Body of pancreas (tissue), 4 donors: Measurements from ENCODE around the gene C12orf57. TPM values are rescaled to one million over a fixed set of nuclear protein-coding genes. Genes with fewer than 3 reads are reported as not detected.
A peak's percentile ranks its signal among the peaks of the same experiment; 100 is the strongest.

Experiments used
- ATAC-seq: fragments of 150-250 bp; one replicate; pipeline ENCODE4 v1.9.1; 2016
- DNase-seq, 4 donors: peaks; one replicate each; pipeline ENCODE4 v3.0.0-alpha.2; 2019
- H3K27ac ChIP-seq, 4 donors: fragments of 200-600 bp; sonication (generic); 1 replicate in 3 of 4; 2 replicates in 1 of 4; pipeline versions ENCODE4 v1.5.1 to v1.6.1; 2016 to 2019; ENCODE audit warnings: mild to moderate bottlenecking in 1 of 4, mixed read lengths in 1 of 4, moderate library complexity in 1 of 4
- H3K27me3 ChIP-seq, 2 donors: fragments of 200-600 bp; sonication (generic); one replicate each; pipeline ENCODE4 v1.6.0; 2016; ENCODE audit warnings: mild to moderate bottlenecking in 1 of 2
- H3K36me3 ChIP-seq, 2 donors: fragments of 200-600 bp; sonication (generic); replicated peaks in 1 of 2; 2 replicates each; pipeline ENCODE4 v1.5.1; 2016; ENCODE audit warnings: low read depth in 2 of 2; ENCODE audit not compliant: insufficient read depth in 1 of 2
- H3K4me1 ChIP-seq: fragments of 200-600 bp; sonication (generic); one replicate; pipeline ENCODE4 v1.6.0; 2016
- H3K4me3 ChIP-seq, 2 donors: fragments of 200-600 bp; sonication (generic); 1 replicate in 1 of 2; 2 replicates in 1 of 2; pipeline ENCODE4 v1.5.1; 2016 to 2019
- H3K9me3 ChIP-seq, 3 donors: fragments of 200-600 bp; sonication (generic); 1 replicate in 2 of 3; 2 replicates in 1 of 3; pipeline ENCODE4 v1.5.1; 2016
- POLR2A ChIP-seq, 3 donors: fragments of 450-650 bp; IDR thresholded peaks; one replicate each; pipeline ENCODE4 v1.6.1; 2016; ENCODE audit warnings: antibody characterized with exemption in 3 of 3, mild to moderate bottlenecking in 2 of 3
- WGBS, 2 donors: methylation state at CpG; one replicate each; pipeline ENCODE4 v1.1.5; 2017; 5-methylcytosine and 5-hydroxymethylcytosine counted together
- intact Hi-C: fragments of 100-400 bp; cut with DNase I; formaldehyde crosslinking; loops from one replicate; pipeline ENCODE4 v1.15.1; 2023
- total RNA-seq, 2 donors: library from RNA; depleted of rRNA; stranded (reverse); fragments of >200 nt; gene quantifications; one replicate each; pipeline ENCODE4 v1.1.0, GENCODE V29; 2016
- TF ChIP-seq, protein P1 (sequence below), 7 experiments: fragments of 450-650 bp in 4 of 7; fragments of 200-600 bp in 3 of 7; sonication (generic) in 3 of 7; IDR thresholded peaks; one replicate each; pipeline ENCODE4 v1.5.1; 2016 to 2019; ENCODE audit warnings: antibody characterized with exemption in 7 of 7

C12orf57 gene
- total RNA-seq, 2 donors from 2014 or later, result 219 to 302 TPM

DNA sequence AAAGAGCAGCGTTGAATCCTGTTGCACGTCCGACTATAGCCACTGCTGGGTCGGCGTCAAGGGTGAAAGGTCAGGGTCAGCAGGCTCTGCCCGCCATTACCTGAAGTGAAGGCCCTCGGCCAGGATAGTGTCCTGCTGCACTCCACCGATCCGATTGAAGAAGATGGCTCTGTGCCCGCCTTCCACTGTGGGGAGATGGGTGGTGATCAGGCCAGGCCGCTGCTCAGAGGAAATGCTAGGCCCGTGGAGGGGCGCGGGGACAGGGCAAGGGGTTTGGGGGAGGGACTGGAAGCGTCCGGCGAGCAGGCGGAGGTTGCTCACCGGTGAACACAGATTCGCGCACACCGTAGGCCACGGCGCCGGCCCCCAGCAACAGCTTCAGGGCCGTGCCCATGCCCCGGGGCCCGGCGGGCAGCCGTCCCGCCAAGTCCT, 26.3 kb downstream of the C12orf57 start:
- no peaks in the 10 kb centered on the region for H3K27me3 ChIP-seq
- DNase-seq (peak in 3 of 4 donors; percentile 44 to 57 (median 52)), ATAC-seq (no peak)
- intact Hi-C loops, result no loop called here
- peak overlapping the region; percentile 69 to 99 for H3K4me3 ChIP-seq
- no peak for TF ChIP-seq POLR2A (IDR thresholded peaks at IDR 0.05)
- TF ChIP-seq, protein P1, sequence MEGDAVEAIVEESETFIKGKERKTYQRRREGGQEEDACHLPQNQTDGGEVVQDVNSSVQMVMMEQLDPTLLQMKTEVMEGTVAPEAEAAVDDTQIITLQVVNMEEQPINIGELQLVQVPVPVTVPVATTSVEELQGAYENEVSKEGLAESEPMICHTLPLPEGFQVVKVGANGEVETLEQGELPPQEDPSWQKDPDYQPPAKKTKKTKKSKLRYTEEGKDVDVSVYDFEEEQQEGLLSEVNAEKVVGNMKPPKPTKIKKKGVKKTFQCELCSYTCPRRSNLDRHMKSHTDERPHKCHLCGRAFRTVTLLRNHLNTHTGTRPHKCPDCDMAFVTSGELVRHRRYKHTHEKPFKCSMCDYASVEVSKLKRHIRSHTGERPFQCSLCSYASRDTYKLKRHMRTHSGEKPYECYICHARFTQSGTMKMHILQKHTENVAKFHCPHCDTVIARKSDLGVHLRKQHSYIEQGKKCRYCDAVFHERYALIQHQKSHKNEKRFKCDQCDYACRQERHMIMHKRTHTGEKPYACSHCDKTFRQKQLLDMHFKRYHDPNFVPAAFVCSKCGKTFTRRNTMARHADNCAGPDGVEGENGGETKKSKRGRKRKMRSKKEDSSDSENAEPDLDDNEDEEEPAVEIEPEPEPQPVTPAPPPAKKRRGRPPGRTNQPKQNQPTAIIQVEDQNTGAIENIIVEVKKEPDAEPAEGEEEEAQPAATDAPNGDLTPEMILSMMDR (IDR thresholded peaks at IDR 0.05), result no peak
- peaks cover under 1 to 9% of the 10 kb centered on the region in 2 donors for H3K36me3 ChIP-seq
- WGBS, 2 donors, result 0% methylated on average over 17 to 24 of the region's 31 CpGs
- H3K4me1 ChIP-seq, result peaks cover 61% of the 10 kb centered on the region
- peak overlapping the region; percentile 84 to 99 (median 90) for H3K27ac ChIP-seq
- no peaks in the 10 kb centered on the region for H3K9me3 ChIP-seq

DNA sequence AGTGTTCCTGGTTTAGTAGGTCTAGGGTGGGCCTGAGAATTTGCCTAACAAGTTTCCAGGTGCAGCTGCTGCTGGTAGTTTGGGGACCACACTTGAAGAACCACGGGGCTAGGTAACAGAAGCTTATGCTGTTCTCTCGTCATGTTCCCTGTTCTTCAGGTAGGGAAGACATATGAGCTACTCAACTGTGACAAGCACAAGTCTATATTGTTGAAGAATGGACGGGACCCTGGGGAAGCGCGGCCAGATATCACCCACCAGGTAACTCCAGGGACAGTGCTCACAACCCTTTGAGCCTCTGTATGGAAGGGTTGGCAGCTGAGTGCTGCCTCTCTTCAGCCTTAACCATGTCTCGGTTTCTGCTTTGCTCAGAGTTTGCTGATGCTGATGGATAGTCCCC, 30.4 kb downstream of the C12orf57 start:
- Histone ChIP-seq H3K4me3 (no peak overlapping the region), H3K27ac (no peak overlapping the region), H3K36me3 (peaks cover 11 to 30% of the 10 kb centered on the region in 2 donors), H3K4me1 (peaks cover 20% of the 10 kb centered on the region), H3K27me3 (no peaks in the 10 kb centered on the region), H3K9me3 (no peaks in the 10 kb centered on the region)
- TF ChIP-seq, protein P1 (IDR thresholded peaks at IDR 0.05), result no peak
- no peak for TF ChIP-seq POLR2A (IDR thresholded peaks at IDR 0.05)
- intact Hi-C loops, result no loop called here
- 84 to 90% methylated on average over 6 of the region's 6 CpGs for WGBS, 2 donors
- DNase-seq (no peak), ATAC-seq (no peak)

DNA sequence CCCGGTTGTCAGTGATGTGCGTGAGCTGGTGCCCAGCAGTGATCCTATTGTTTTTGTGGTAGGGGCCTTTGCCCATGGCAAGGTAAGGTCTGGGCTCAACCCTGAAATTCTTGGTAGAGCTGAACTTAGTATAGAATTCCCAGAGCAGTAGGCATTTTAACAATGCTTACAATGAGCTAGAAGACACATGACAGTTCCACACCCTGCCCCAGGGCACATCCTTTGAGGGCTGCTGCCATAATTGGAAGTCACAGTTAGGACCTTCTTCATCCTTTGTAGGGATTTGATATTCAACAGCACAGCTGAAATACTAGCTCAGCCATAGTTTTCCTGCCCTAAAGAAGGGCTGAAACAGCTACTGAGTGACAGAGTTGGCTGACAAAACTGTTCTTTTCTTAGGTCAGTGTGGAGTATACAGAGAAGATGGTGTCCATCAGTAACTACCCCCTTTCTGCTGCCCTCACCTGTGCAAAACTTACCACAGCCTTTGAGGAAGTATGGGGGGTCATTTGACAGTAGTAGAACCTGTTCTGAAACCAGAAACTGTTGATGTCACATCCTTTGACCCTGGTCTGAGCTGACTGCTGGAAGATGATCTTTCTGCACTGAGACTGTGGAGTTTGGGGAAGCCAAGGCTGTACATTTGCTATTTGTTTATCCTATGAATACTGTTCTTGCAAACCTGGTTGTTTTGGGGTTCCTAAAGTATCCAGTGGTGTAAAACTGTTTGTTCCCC, 31.6 kb downstream of the C12orf57 start:
- Histone ChIP-seq H3K4me1 (peaks cover 9% of the 10 kb centered on the region), H3K9me3 (no peaks in the 10 kb centered on the region), H3K36me3 (peaks cover 11 to 35% of the 10 kb centered on the region in 2 donors), H3K4me3 (no peak overlapping the region), H3K27ac (no peak overlapping the region), H3K27me3 (no peaks in the 10 kb centered on the region)
- no peak for TF ChIP-seq POLR2A (IDR thresholded peaks at IDR 0.05)
- TF ChIP-seq, protein P1 (IDR thresholded peaks at IDR 0.05), result no peak
- intact Hi-C loops, result no loop called here
- DNase-seq (no peak), ATAC-seq (no peak)
- WGBS, 2 donors, result 69 to 80% methylated on average over 2 of the region's 2 CpGs

DNA sequence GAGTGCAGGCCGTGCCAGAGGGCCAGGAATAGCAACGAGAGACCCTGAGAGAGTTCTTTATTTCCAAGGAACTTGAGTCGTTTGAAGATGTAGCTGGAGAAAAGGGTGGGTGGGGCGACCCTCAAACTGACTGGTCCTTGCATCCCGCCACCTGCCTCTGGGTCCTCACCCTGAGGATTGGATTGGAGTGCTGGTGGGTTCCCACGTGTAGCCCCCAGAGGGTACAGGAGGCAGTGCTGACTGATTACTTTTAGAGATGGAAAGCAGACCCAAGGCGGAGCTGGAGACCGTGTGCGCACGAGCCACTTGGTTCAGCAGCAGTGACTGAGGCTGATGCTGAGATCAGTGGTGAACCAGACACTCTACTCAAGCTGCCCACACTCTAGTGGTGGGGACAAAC, 33.8 kb downstream of the C12orf57 start:
- Histone ChIP-seq H3K27me3 (no peaks in the 10 kb centered on the region), H3K4me1 (no peaks in the 10 kb centered on the region), H3K27ac (no peak overlapping the region), H3K36me3 (peaks cover 11 to 38% of the 10 kb centered on the region in 2 donors), H3K9me3 (no peaks in the 10 kb centered on the region), H3K4me3 (no peak overlapping the region)
- ATAC-seq (no peak), DNase-seq (no peak)
- TF ChIP-seq POLR2A (IDR thresholded peaks at IDR 0.05), result no peak
- TF ChIP-seq, protein P1 (IDR thresholded peaks at IDR 0.05), result no peak
- intact Hi-C loops, result no loop called here
- WGBS, 2 donors, result 73 to 74% methylated on average over 7 to 10 of the region's 10 CpGs

DNA sequence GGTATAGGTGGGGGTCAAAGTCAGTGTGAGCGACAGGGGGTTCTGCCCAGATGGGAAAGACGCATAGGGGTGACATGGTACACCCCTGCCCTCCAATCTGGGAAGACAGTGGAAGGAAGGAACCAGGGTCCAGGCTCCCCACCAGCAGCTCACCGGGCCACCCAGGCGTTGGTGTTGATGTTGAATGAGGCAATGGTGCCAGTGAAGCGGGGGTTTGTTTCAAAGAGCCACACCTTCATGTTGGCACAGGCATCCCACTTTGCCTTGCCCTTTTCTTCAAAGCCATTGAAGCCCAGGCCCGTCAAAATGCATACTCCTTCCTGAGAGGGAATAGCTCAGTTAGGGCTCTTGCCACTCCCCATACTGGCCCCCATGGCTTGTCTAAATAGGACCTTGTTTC, 34.4 kb downstream of the C12orf57 start:
- Histone ChIP-seq H3K9me3 (no peaks in the 10 kb centered on the region), H3K27me3 (no peaks in the 10 kb centered on the region), H3K4me1 (no peaks in the 10 kb centered on the region), H3K36me3 (peaks cover 11 to 38% of the 10 kb centered on the region in 2 donors), H3K4me3 (no peak overlapping the region), H3K27ac (no peak overlapping the region)
- DNase-seq (no peak), ATAC-seq (no peak)
- WGBS, 2 donors, result 82 to 91% methylated on average over 6 of the region's 6 CpGs
- intact Hi-C loops, result no loop called here
- TF ChIP-seq, protein P1 (IDR thresholded peaks at IDR 0.05), result no peak
